ENCODE measurements around the gene PTGDR.

DNA sequence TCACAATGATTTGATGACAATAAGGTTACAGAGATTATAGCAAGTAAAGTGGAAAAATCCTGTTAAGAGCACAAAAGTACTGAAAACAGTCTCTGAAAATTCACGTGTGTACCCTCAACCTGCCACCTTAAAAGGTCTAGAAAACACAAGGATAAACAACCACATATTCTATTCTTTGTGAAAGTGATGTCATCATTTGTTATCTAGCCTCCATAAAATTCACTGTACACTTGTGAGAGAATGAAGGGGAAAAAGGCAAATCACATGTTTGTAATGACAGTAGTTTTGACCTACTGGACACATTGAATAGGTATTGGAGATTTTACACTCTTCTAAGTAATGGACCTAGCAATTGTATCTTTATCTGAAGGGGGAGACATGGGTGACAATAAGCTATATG lies 4.0 kb downstream of the PTGDR start:
- TF ChIP-seq POLR2A (IDR thresholded peaks at IDR 0.05; ENCODE audit: low read depth, low read length), result no peak
- no peak for TF ChIP-seq POLR2AphosphoS5 (IDR thresholded peaks at IDR 0.05; ENCODE audit: low read depth, low read length)

All from GM12892 (cell line).